GM21423 (cell line): ENCODE measurements around the gene XPNPEP2.
"Not testable (repeated sequence)": the region's sequence is repeated elsewhere in the genome, so short reads cannot be mapped to it uniquely, and the experiment has no call there.

Source experiments
- ATAC-seq: cut with Tn5 transposase; IDR thresholded peaks from one replicate; pipeline ENCODE4 v1.9.1; 2021; ENCODE audit warnings: mild to moderate bottlenecking, moderate library complexity; ENCODE audit not compliant: unreplicated experiment

Gene XPNPEP2

GRCh38 chrX:129719931-129720530, 18.7 kb upstream of the XPNPEP2 start:
- ATAC-seq = no peak

GRCh38 chrX:129720741-129721140, 18.0 kb upstream of the XPNPEP2 start:
- no peak for ATAC-seq

- ATAC-seq = no peak
These were observed 17.4 kb upstream of the XPNPEP2 start for GRCh38 chrX:129721414-129721813.

- ATAC-seq = no peak
These were observed 16.9 kb upstream of the XPNPEP2 start for GRCh38 chrX:129721870-129722269.

GRCh38 chrX:129723511-129723910, 15.3 kb upstream of the XPNPEP2 start:
- ATAC-seq = no peak

GRCh38 chrX:129724754-129725153, 14.0 kb upstream of the XPNPEP2 start:
- no peak for ATAC-seq

- ATAC-seq = no peak
These were observed 12.3 kb upstream of the XPNPEP2 start for GRCh38 chrX:129726307-129727111.

GRCh38 chrX:129728061-129728460, 10.7 kb upstream of the XPNPEP2 start:
- no peak for ATAC-seq

- ATAC-seq = no peak
These were observed 7.6 kb upstream of the XPNPEP2 start for GRCh38 chrX:129731228-129731627.

GRCh38 chrX:129732857-129733256, 5.9 kb upstream of the XPNPEP2 start:
- ATAC-seq = no peak

- no peak for ATAC-seq
These were observed 5.4 kb upstream of the XPNPEP2 start for GRCh38 chrX:129733335-129733734.

GRCh38 chrX:129736491-129736890, 2.3 kb upstream of the XPNPEP2 start:
- ATAC-seq = no peak

GRCh38 chrX:129737916-129738315, 863 bp upstream of the XPNPEP2 start:
- ATAC-seq = no peak

GRCh38 chrX:129739578-129739977, 799 bp downstream of the XPNPEP2 start:
- no peak for ATAC-seq

- no peak for ATAC-seq
These were observed 3.3 kb downstream of the XPNPEP2 start for GRCh38 chrX:129741880-129742758.

GRCh38 chrX:129742759-129743152, 4.0 kb downstream of the XPNPEP2 start:
- ATAC-seq = not testable (repeated sequence)

GRCh38 chrX:129743821-129744220, 5.0 kb downstream of the XPNPEP2 start:
- no peak for ATAC-seq

GRCh38 chrX:129744861-129745321, 6.1 kb downstream of the XPNPEP2 start:
- no peak for ATAC-seq

GRCh38 chrX:129746557-129747470, 8.0 kb downstream of the XPNPEP2 start:
- ATAC-seq = no peak

GRCh38 chrX:129747533-129747932, 8.8 kb downstream of the XPNPEP2 start:
- ATAC-seq = no peak
